GM18502 (cell line): ENCODE results near the gene FUBP1.
"Not testable (repeated sequence)": the region's sequence is repeated elsewhere in the genome, so short reads cannot be mapped to it uniquely, and the experiment has no call there.

Source experiments
- ATAC-seq: cut with Tn5 transposase; IDR thresholded peaks from one replicate; pipeline ENCODE4 v1.9.1; 2021; ENCODE audit warnings: mild to moderate bottlenecking; ENCODE audit not compliant: unreplicated experiment, poor library complexity

FUBP1 gene

DNA sequence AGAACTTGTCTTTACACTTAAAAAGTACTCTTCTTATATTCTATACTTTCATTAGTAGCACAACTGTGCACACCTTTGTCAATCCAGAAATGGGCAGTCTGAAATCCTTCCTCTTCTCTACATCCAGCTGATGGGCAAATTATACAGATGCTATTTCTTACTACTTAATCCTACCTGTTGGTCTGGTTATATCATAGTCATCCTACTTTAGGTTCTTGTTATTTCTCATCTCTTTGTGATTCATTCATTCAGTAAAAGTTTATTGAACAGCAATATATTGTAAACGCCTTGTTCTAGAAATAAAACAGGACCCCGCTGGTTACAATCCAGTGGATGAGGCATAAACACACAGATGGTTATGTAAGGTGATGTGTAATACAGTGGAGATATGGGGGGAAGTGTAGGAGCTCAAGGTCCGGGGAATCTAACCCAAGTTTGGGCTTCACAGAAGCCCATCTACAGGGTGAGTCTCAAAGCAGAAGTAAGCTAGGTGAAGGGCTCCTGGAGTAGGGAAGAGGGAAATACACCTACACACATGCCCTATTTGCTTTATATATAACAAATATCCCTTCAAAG, 11.8 kb upstream of the FUBP1 start:
- ATAC-seq, result no peak

- ATAC-seq, result no peak
Observed at GRCh38 chr1:77989744-77990143, 10.9 kb upstream of the FUBP1 start.

DNA sequence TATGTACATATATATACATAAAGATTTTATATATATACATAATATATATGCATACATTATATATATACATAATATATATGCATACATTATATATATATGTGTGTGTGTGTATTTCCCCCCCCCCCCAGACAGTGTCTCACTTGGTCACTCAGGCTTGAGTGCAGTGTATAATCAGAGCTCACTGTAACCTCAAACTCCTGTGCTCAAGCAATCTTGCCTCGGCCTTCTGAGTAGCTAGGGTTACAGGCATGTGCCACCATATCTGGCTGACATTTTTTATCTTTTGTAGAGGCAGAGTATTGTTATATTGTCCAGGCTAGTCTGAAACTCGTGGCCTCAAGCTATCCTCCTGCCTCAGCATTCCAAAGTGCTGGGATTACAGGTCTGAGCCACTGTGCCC, 9.0 kb upstream of the FUBP1 start:
- no peak for ATAC-seq

DNA sequence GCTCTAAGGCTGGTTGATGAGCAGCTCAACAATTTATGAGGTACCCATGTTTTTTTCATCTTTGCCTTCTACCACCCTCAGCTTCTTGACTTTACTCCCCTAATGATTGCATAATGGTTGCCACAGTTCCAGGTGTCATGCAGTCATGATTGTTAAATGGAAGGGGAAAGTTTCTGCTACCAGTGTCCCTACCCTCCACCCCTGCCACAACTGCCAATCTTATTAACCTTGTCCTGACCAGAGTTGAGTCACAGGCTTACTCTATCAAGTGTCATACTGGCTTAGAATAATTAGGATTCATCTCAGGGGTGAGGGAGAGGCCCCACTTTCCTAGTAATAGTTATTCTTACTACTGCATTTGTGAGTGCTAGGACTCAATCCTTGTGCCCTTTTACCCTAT, 7.9 kb upstream of the FUBP1 start:
- no peak for ATAC-seq

DNA sequence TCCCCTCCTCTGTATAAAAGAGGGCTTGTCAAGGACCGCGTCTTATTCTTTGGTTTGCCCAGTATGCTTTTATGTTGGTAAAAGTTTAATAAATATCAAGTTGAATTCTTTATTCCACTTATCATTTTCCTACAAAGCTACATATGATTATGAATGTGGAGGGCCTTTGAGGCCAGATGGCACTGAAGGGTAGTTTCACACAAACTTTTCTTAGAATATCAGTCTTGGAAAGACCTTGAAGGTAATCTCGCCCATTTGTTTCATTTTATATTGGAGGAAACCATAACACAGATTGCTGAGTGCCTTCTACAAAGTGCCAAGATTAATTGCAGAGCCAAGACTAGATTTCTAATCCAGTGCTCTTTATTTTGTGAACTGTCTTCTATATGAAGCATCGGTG, 5.8 kb upstream of the FUBP1 start:
- no peak for ATAC-seq

DNA sequence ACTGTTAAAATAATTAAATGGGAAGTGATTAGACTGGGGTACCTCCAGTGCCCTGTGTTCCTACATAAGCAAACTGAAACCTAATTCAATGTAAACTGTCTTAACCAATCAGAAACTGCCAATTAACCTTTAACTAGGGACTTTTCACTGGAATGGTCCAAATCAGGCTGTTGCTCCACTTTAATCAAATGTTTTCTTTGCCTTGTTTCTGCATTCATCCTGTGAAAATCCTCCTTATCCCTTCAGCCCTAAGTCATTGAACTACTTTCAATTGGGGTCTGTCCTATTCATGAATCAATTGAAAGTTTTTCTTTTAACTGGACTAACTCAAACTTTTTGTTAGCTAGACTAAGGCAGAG, 5.1 kb upstream of the FUBP1 start:
- no peak for ATAC-seq

GRCh38 chr1:77983352-77983996, 4.6 kb upstream of the FUBP1 start:
- not testable (repeated sequence) for ATAC-seq

DNA sequence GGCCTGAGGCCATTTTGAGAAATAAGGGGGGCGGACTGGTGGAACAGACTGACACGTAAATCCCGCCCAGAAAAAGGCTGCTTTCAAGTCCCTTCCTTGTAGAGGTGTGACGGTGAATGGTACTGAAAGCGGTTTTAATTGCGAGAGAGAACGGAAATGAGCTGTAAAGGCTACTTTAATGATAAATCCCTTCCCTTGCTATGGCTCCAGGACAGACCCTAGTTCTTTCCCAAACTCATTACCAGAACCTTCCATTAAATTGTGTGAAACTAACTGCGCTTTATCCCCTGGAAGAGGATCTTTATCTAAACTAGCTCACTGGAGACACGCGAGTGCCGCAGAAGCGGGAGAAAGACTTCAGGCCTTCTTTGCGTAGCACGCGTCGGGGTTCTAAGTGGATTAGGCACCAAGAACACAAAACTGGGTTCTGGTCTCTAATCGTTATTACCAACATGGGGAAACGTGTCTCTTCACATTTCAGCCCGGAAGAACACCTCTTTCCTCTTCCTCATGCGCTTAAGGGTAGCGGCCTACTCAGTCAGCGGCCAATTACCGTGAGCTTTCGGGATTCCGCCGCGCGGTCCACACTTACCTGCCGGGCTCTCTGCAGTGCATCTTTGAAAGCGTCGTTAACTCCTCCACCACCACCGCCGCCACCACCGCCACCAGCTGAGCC, 441 bp downstream of the FUBP1 start:
- peak; percentile 73 for ATAC-seq

GRCh38 chr1:77977989-77978292, 931 bp downstream of the FUBP1 start:
- no peak for ATAC-seq

DNA sequence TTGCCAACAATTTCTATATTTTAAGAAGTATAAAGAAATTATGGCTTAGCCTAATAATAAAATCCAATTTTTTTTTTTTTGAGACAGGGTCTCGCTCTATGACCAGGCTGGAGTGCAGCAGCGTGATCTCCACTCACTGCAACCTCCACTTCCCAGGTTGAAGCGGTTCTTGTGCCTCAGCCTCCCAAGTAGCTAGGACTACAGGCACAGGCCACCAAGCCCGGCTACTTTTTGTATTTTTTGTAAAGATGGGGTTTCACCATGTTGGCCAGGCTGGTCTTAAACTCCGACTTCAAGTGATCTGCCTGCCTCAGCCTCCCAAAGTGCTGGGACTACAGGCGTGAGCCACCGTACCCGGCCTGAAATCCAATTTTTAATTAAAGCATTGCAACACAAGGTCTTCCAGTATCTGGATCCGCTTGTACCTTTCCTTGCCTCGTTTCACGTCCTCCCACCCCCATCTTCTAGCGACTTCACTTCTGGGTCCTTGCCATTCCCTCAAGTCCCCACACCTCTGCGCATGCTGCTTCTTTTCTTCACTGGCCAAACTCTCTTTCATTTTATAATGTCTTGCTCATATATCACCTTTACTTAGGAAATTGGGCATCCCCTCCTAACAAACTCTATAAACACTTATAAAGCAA, 2.3 kb downstream of the FUBP1 start:
- no peak for ATAC-seq

DNA sequence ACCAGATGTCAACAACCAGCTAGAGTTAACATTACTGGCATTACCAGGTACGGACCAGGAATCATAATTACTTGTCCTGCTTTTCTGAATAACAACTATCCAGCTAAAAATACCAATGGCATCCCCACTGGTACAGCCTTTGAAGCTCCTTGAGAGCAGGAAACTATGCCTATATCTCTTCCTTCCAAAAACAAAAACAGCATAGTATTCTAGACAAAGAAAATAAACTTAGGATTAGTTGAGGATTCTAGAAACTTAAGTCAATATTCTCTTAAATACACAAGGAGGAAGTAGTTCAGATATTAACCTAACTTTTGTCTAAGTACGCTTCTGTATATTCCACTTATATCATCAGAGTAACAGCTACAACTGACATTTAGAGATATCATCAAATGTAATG, 3.0 kb downstream of the FUBP1 start:
- no peak for ATAC-seq

- ATAC-seq, result no peak
Observed at GRCh38 chr1:77975386-77975785, 3.5 kb downstream of the FUBP1 start.

DNA sequence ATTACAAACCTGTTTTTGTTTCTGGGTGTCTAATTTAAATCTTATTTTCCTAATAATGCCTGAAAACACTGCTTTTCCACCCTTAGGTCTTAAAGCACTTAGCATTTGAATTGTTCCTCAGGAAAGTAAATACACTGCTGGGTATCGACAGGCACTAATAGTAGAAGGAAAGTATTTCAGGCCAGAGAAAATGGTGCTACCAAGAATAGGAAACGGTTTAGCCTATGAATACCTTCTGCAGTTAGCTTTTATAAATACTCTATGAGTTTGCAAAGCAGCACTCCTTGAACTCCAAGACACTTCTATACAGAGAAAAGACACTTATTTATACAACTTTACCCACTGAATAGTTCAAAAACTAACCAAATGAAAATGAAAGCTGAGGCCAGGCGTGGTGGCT, 6.8 kb downstream of the FUBP1 start:
- no peak for ATAC-seq

GRCh38 chr1:77970192-77970591, 8.7 kb downstream of the FUBP1 start:
- no peak for ATAC-seq

GRCh38 chr1:77966291-77966690, 12.6 kb downstream of the FUBP1 start:
- ATAC-seq, result no peak

- no peak for ATAC-seq
Observed at GRCh38 chr1:77961392-77961791, 17.5 kb downstream of the FUBP1 start.

DNA sequence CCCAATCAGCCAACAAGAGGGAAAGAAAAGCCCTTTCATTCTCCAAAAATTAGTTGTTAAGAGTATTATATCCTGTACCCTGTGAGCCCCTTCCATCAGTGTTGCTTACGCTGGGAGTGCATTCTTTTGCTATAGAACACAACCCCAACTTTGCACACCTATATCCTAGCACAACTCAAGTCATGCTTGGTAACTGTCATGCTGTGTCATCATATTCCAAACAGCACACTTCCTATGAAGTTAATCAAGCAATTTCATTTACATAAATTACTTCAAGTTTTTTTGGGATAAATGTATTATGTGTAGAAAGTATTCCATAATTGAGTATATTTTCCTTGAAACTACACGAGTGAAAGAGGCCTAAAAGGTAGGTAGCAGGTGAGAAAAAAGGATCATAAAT, 20.0 kb downstream of the FUBP1 start:
- no peak for ATAC-seq

DNA sequence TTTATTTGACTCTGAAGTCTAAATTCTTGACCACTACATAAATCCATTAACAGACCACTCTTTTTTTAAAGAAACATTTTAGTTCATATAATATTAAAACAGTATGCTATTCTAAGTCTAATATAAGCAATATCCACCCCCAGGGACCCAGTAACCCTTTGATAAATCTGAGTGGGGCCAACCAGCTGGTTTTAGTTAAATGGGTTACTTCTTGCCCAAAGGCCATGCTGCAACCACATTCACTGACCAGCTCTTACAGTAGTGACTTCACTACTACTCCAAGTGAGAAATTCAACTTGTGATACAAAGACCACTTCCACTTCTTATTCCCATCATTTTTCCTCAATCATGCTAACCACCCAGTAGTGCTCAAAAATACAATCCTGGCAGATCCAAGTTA, 20.5 kb downstream of the FUBP1 start:
- ATAC-seq, result no peak

DNA sequence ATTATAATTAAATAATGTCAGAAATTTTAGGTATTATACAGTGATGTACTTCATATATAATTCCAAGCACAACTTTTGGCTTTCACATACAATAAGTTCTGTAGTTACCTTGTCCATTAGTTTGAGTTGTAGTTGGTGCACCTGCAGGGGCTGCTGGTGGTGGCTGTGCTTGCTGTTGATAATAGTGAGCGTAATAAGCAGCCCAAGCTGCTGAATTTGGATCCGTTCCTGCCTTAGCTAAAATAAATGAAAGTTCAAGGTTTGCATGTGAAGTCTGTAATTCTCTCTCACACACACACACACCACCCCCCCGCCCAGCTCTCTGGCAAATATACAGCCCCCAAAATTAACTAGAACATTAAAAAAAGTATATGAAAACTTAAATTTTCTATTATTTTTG, 22.4 kb downstream of the FUBP1 start:
- ATAC-seq, result no peak

GRCh38 chr1:77955709-77956108, 23.2 kb downstream of the FUBP1 start:
- no peak for ATAC-seq

DNA sequence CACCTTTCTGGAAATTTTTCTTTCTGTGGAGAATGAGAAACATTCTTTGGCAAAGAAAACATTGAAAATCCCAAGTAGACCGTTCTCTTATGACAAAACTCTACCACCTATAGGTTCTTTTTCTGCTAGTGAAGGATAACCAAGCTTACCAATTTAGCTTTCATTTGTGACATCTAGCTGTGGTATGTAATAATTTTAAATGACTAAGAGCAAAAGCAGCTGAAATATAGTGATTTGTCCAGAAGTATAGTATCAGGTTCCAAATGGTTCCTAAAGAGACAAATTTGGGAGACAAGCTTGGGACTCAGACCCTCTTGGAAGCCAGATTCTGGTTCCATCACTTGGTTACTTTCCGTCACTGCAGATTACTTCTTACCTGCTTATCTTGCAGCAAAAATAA, 24.4 kb downstream of the FUBP1 start:
- ATAC-seq, result no peak

DNA sequence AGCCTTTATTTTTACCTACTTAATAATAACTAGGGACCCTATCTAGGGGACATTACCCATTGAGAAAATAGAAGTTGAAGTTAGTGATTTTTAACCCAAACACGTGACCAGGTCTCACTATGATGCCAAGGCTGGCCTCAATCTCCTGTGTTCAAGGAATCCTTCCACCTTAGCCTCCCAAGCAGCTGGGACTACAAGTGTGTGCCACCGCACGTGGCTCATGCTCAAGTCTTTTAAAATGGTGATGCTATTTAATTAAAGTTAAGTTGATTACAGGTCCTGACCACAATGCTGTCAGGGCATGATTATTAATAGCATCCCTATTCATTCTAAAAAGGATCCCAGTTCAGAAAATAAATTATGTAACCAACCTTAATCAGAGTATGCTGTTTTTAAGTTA, 25.0 kb downstream of the FUBP1 start:
- ATAC-seq, result no peak
